Measurements from ENCODE around the gene GBE1.

Gene GBE1

GRCh38 chr3:81572201-81572756 lies 189.2 kb downstream of the GBE1 start:
- Histone ChIP-seq H3K9ac (no peak overlapping the region), H3K27ac (no peak overlapping the region)
- TF ChIP-seq Cebpa-rat (IDR thresholded peaks at IDR 0.05) = no peak

DNA sequence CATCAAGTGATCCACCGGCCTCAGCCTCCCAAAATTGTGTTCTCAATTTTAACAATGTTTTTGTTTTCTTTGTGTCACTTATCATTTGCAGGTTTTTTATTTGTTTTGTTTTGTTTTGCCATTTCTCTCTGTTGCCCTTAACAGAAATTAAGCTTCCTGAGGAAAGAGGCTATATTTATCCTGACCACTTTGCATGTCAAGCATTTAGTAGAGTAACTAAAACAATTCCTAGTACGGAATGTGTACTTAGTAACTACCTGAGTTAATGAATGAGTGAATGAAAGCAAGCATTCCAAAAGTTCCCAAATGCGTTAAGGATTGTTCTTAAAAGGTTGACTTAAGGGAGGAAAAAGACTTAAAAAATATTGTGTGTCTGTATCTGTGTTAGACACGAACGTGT lies 193.1 kb downstream of the GBE1 start:
- Histone ChIP-seq H3K27me3 (no peaks in the 10 kb centered on the region), H3K4me2 (no peak overlapping the region), H3K27ac (no peak overlapping the region), H3K4me3 (no peak overlapping the region), H3K9me3 (replicated peaks in 1 of 11) (no peaks in the 10 kb centered on the region), H3K36me3 (peaks cover 24 to 94% (median 57%) of the 10 kb centered on the region in 11 experiments), H3K4me1 (no peaks in the 10 kb centered on the region), H3K9ac (no peak overlapping the region), H4K20me1 (no peaks in the 10 kb centered on the region)
- no peak for TF ChIP-seq Cebpa-rat (IDR thresholded peaks at IDR 0.05)

More at GRCh38 chr3:81572201-81572756, 189.2 kb downstream of the GBE1 start:
- Histone ChIP-seq H3K36me3 (peaks cover 27 to 87% (median 48%) of the 10 kb centered on the region in 11 experiments; a peak in 21 of 22 replicates), H3K27me3 (no peaks in the 10 kb centered on the region), H3K4me1 (no peaks in the 10 kb centered on the region), H3K9me3 (replicated peaks in 1 of 11) (no peaks in the 10 kb centered on the region), H4K20me1 (no peaks in the 10 kb centered on the region; a peak in 1 of 22 replicates), H3K4me2 (no peak overlapping the region), H3K4me3 (no peak overlapping the region)

- H4K20me1 ChIP-seq = no peaks in the 10 kb centered on the region
- no peaks in the 10 kb centered on the region for H3K27me3 ChIP-seq
- TF ChIP-seq Cebpa-rat (IDR thresholded peaks at IDR 0.05) = no peak
- H3K4me1 ChIP-seq = no peaks in the 10 kb centered on the region
- no peak overlapping the region for H3K4me3 ChIP-seq
- H3K9me3 ChIP-seq (replicated peaks in 1 of 11) = no peaks in the 10 kb centered on the region
- no peak overlapping the region for H3K4me2 ChIP-seq
- no peak overlapping the region for H3K9ac ChIP-seq
- peaks cover 33 to 87% (median 66%) of the 10 kb centered on the region in 11 experiments for H3K36me3 ChIP-seq
- H3K27ac ChIP-seq = no peak overlapping the region
Observed at GRCh38 chr3:81565041-81565440, 196.4 kb downstream of the GBE1 start.

DNA sequence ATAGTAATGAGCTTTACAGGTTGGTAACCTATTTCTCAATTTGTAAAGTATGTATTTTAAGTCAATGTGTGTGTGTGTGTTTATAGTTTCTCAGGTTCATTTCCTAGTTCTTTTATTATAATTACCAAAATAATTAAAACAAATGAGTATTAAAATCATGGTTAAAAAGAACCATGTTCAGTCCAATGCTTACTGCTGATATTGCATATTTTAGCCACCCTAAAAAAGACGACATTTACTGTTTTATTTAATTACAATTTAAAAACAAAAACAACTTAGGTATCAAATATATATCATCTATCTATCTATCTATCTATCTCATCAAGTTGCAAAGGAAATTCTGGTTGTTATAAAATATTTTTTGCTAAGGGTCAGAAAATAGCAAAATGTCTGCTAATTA lies 203.3 kb downstream of the GBE1 start:
- H3K4me1 ChIP-seq = peaks cover 0 to 12% (median 0%) of the 10 kb centered on the region in 10 experiments; a peak in 2 of 20 replicates
- no peaks in the 10 kb centered on the region for H3K9me3 ChIP-seq (replicated peaks in 1 of 11)
- TF ChIP-seq Cebpa-rat (IDR thresholded peaks at IDR 0.05) = no peak
- no peaks in the 10 kb centered on the region for H3K27me3 ChIP-seq
- H3K27ac ChIP-seq = no peak overlapping the region
- no peaks in the 10 kb centered on the region for H4K20me1 ChIP-seq
- no peak overlapping the region for H3K4me3 ChIP-seq
- H3K4me2 ChIP-seq = no peak overlapping the region
- H3K9ac ChIP-seq = no peak overlapping the region
- H3K36me3 ChIP-seq = peaks cover 9 to 54% (median 35%) of the 10 kb centered on the region in 11 experiments; a peak in 17 of 22 replicates

- Histone ChIP-seq H4K20me1 (no peaks in the 10 kb centered on the region), H3K27me3 (no peaks in the 10 kb centered on the region), H3K36me3 (peaks cover 22 to 66% (median 43%) of the 10 kb centered on the region in 11 experiments; a peak in 21 of 22 replicates), H3K4me3 (no peak overlapping the region), H3K4me2 (no peak overlapping the region), H3K9ac (no peak overlapping the region), H3K27ac (no peak overlapping the region), H3K9me3 (replicated peaks in 1 of 11) (peaks cover 7 to 25% (median 19%) of the 10 kb centered on the region in 11 experiments; a peak in 21 of 22 replicates), H3K4me1 (peaks cover 0 to 12% (median 0%) of the 10 kb centered on the region in 10 experiments; a peak in 2 of 20 replicates)
- no peak for TF ChIP-seq Cebpa-rat (IDR thresholded peaks at IDR 0.05)
Observed at GRCh38 chr3:81554801-81555200, 206.6 kb downstream of the GBE1 start.

DNA sequence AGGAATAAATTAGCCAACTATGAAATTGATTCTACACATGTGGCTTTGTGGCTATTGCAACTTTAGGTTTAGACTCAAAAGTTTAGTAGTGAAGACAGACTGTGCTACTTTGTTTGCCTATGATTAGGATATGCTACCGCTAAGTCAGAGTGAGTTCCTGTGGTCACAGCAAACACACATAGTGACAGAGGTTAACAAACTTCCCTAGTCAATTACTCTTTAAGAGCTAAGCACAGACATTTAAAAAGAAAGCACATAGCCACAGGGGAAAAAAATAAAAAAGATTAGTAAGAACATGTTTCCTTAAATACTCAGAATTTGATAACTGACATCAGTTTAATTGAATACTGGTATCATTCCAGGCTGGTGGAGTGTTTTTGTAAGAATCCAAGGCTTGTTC lies 207.1 kb downstream of the GBE1 start:
- Histone ChIP-seq H3K27me3 (no peaks in the 10 kb centered on the region), H3K9me3 (replicated peaks in 1 of 11) (peaks cover 10 to 29% (median 23%) of the 10 kb centered on the region in 11 experiments), H3K4me2 (no peak overlapping the region), H3K9ac (no peak overlapping the region), H4K20me1 (no peaks in the 10 kb centered on the region), H3K36me3 (peaks cover 23 to 66% (median 46%) of the 10 kb centered on the region in 11 experiments), H3K27ac (no peak overlapping the region), H3K4me3 (no peak overlapping the region), H3K4me1 (peaks cover 0 to 12% (median 0%) of the 10 kb centered on the region in 10 experiments; a peak in 2 of 20 replicates)
- no peak for TF ChIP-seq Cebpa-rat (IDR thresholded peaks at IDR 0.05)

- H3K4me1 ChIP-seq = 0 out of 20 replicates have a peak, but pooled peaks cover 0 to 7% (median 0%) of the 10 kb centered on the region in 10 experiments
- no peak overlapping the region for H3K4me2 ChIP-seq
- H3K27ac ChIP-seq = no peak overlapping the region
- no peak overlapping the region for H3K4me3 ChIP-seq
- H3K9me3 ChIP-seq (replicated peaks in 1 of 11) = peaks cover 19 to 45% (median 36%) of the 10 kb centered on the region in 11 experiments
- peaks cover 0 to 10% (median 0%) of the 10 kb centered on the region in 11 experiments; a peak in 2 of 22 replicates for H4K20me1 ChIP-seq
- H3K9ac ChIP-seq = no peak overlapping the region
- no peaks in the 10 kb centered on the region for H3K27me3 ChIP-seq
- H3K36me3 ChIP-seq = peaks cover 35 to 86% (median 68%) of the 10 kb centered on the region in 11 experiments
- TF ChIP-seq Cebpa-rat (IDR thresholded peaks at IDR 0.05) = no peak
Observed at GRCh38 chr3:81550415-81550814, 211.0 kb downstream of the GBE1 start.

- peaks cover 0 to 12% (median 0%) of the 10 kb centered on the region in 11 experiments; a peak in 2 of 22 replicates for H4K20me1 ChIP-seq
- no peak overlapping the region for H3K9ac ChIP-seq
- H3K4me3 ChIP-seq = no peak overlapping the region
- H3K9me3 ChIP-seq (replicated peaks in 1 of 11) = peaks cover 19 to 45% (median 36%) of the 10 kb centered on the region in 11 experiments
- H3K27me3 ChIP-seq = no peaks in the 10 kb centered on the region
- peaks cover 35 to 87% (median 63%) of the 10 kb centered on the region in 11 experiments for H3K36me3 ChIP-seq
- no peak overlapping the region for H3K4me2 ChIP-seq
- H3K27ac ChIP-seq = no peak overlapping the region
- TF ChIP-seq Cebpa-rat (IDR thresholded peaks at IDR 0.05) = no peak
- 0 out of 20 replicates have a peak, but pooled peaks cover 0 to 6% (median 0%) of the 10 kb centered on the region in 10 experiments for H3K4me1 ChIP-seq
Observed at GRCh38 chr3:81549831-81550230, 211.6 kb downstream of the GBE1 start.

DNA sequence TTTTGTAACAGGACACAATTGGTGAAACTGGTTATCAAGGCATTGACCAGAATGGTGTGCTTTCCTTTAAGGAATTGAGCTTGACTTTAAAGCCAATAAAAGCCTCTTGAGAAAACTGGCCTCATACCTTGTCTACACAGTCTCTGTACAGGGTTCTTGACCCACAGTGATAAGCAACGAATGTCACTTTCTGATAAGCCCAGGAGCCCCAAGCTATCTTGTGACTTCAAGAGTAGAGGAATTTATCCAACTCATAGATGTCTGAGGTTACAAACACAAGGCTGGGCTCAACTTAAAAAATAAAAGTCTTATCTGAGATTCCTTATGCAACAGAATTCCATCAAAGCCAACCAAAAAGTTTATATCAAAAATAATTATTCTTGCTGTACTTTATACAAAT lies 212.1 kb downstream of the GBE1 start:
- no peak overlapping the region for H3K9ac ChIP-seq
- H3K4me1 ChIP-seq = 0 out of 20 replicates have a peak, but pooled peaks cover 0 to 2% (median 0%) of the 10 kb centered on the region in 10 experiments
- H3K27me3 ChIP-seq = no peaks in the 10 kb centered on the region
- H3K4me3 ChIP-seq = no peak overlapping the region
- peaks cover 35 to 85% (median 61%) of the 10 kb centered on the region in 11 experiments for H3K36me3 ChIP-seq
- no peak for TF ChIP-seq Cebpa-rat (IDR thresholded peaks at IDR 0.05)
- H3K9me3 ChIP-seq (replicated peaks in 1 of 11) = peaks cover 19 to 45% (median 36%) of the 10 kb centered on the region in 11 experiments
- H3K27ac ChIP-seq = no peak overlapping the region
- H3K4me2 ChIP-seq = no peak overlapping the region
- peaks cover 0 to 14% (median 0%) of the 10 kb centered on the region in 11 experiments; a peak in 2 of 22 replicates for H4K20me1 ChIP-seq
